Measurements from ENCODE around the gene JDP2. TPM values are rescaled to one million over a fixed set of nuclear protein-coding genes. Genes with fewer than 3 reads are reported as not detected.

JDP2 gene
- total RNA-seq, 2 donors from 2014 or later = 15.7 to 23.1 TPM

- Mint-ChIP-seq H3K36me3 (ENCODE audit: low read depth) (peaks cover 10% of the 10 kb centered on the region), H3K9me3 (no peaks in the 10 kb centered on the region), H3K4me3 (no peak overlapping the region), H3K4me1 (peaks cover 14% of the 10 kb centered on the region), H3K27ac (peak overlapping the region; percentile 48), H3K27me3 (ENCODE audit: insufficient read depth) (no peaks in the 10 kb centered on the region)
- Histone ChIP-seq H3K27me3 (ENCODE audit: control insufficient read depth, insufficient read depth, low read length, poor library complexity, severe bottlenecking) (no peaks in the 10 kb centered on the region), H3K4me1 (ENCODE audit: control insufficient read depth, insufficient read depth, low read length) (no peaks in the 10 kb centered on the region), H3K9ac (ENCODE audit: extremely low read depth, low read length, poor library complexity, severe bottlenecking) (no peak overlapping the region), H3K36me3 (ENCODE audit: control insufficient read depth, insufficient read depth, low read length) (peaks cover 12% of the 10 kb centered on the region), H3K4me3 (ENCODE audit: low read length) (no peak overlapping the region), H3K9me3 (ENCODE audit: control insufficient read depth, low read length) (no peaks in the 10 kb centered on the region), H3K27ac (ENCODE audit: low read depth, low read length) (no peak overlapping the region)
- WGBS, 2 experiments (ENCODE audit: insufficient coverage in 1 of 2, insufficient read length in 1 of 2) = 96 to 100% methylated on average over 5 to 12 of the region's 12 CpGs
- TF ChIP-seq CTCF (conservative IDR thresholded peaks at IDR 0.05) = no peak
- peak; percentile 63 for DNase-seq
These were observed 31.4 kb downstream of the JDP2 start for GRCh38 chr14:75459099-75459741.

GRCh38 chr14:75459791-75460190 lies 32.0 kb downstream of the JDP2 start:
- H3K9ac ChIP-seq (ENCODE audit: extremely low read depth, low read length, poor library complexity, severe bottlenecking) = no peak overlapping the region
- no peak overlapping the region for H3K4me3 Mint-ChIP-seq
- H3K36me3 Mint-ChIP-seq (ENCODE audit: low read depth) = peaks cover 10% of the 10 kb centered on the region
- no peak overlapping the region for H3K4me3 ChIP-seq (ENCODE audit: low read length)
- H3K4me1 Mint-ChIP-seq = peaks cover 14% of the 10 kb centered on the region
- no peak overlapping the region for H3K27ac ChIP-seq (ENCODE audit: low read depth, low read length)
- no peak overlapping the region for H3K27ac Mint-ChIP-seq
- no peak for DNase-seq
- WGBS, 2 experiments (ENCODE audit: insufficient coverage in 1 of 2, insufficient read length in 1 of 2) = 82% methylated on average over 1 of the region's 1 CpG; no CpG with 5 or more reads in 1 of the 2 experiments
- H3K9me3 Mint-ChIP-seq = no peaks in the 10 kb centered on the region
- H3K27me3 ChIP-seq (ENCODE audit: control insufficient read depth, insufficient read depth, low read length, poor library complexity, severe bottlenecking) = no peaks in the 10 kb centered on the region
- no peaks in the 10 kb centered on the region for H3K9me3 ChIP-seq (ENCODE audit: control insufficient read depth, low read length)
- H3K27me3 Mint-ChIP-seq (ENCODE audit: insufficient read depth) = no peaks in the 10 kb centered on the region
- TF ChIP-seq CTCF (conservative IDR thresholded peaks at IDR 0.05) = no peak
- no peaks in the 10 kb centered on the region for H3K4me1 ChIP-seq (ENCODE audit: control insufficient read depth, insufficient read depth, low read length)
- H3K36me3 ChIP-seq (ENCODE audit: control insufficient read depth, insufficient read depth, low read length) = peaks cover 12% of the 10 kb centered on the region

- Mint-ChIP-seq H3K4me1 (peaks cover 14% of the 10 kb centered on the region), H3K27ac (no peak overlapping the region), H3K27me3 (ENCODE audit: insufficient read depth) (no peaks in the 10 kb centered on the region), H3K4me3 (no peak overlapping the region), H3K36me3 (ENCODE audit: low read depth) (peaks cover 10% of the 10 kb centered on the region), H3K9me3 (no peaks in the 10 kb centered on the region)
- no peaks in the 10 kb centered on the region for H3K9me3 ChIP-seq (ENCODE audit: control insufficient read depth, low read length)
- peaks cover 12% of the 10 kb centered on the region for H3K36me3 ChIP-seq (ENCODE audit: control insufficient read depth, insufficient read depth, low read length)
- DNase-seq = no peak
- 87 to 93% methylated on average over 3 to 6 of the region's 6 CpGs for WGBS, 2 experiments (ENCODE audit: insufficient coverage in 1 of 2, insufficient read length in 1 of 2)
- H3K9ac ChIP-seq (ENCODE audit: extremely low read depth, low read length, poor library complexity, severe bottlenecking) = no peak overlapping the region
- H3K27me3 ChIP-seq (ENCODE audit: control insufficient read depth, insufficient read depth, low read length, poor library complexity, severe bottlenecking) = no peaks in the 10 kb centered on the region
- no peak for TF ChIP-seq CTCF (conservative IDR thresholded peaks at IDR 0.05)
- H3K27ac ChIP-seq (ENCODE audit: low read depth, low read length) = no peak overlapping the region
- H3K4me1 ChIP-seq (ENCODE audit: control insufficient read depth, insufficient read depth, low read length) = no peaks in the 10 kb centered on the region
- no peak overlapping the region for H3K4me3 ChIP-seq (ENCODE audit: low read length)
These were observed 32.6 kb downstream of the JDP2 start for GRCh38 chr14:75460394-75460793.

All from endodermal cell (in vitro differentiated cells).